HK-2 (cell line): ENCODE data around the gene ESPNL.

Source experiments
- DNase-seq: peaks from one replicate; pipeline ENCODE4 v3.0.0-alpha.2; 2018; ENCODE audit not compliant: unreplicated experiment

Gene ESPNL

GRCh38 chr2:238155761-238156694, 55.9 kb downstream of the ESPNL start:
- DNase-seq = no peak

- no peak for DNase-seq
Observed at GRCh38 chr2:238157506-238158017, 57.4 kb downstream of the ESPNL start.

- DNase-seq = no peak
Observed at GRCh38 chr2:238158018-238158508, 57.9 kb downstream of the ESPNL start.

- peak; percentile 71 for DNase-seq
Observed at GRCh38 chr2:238158509-238159070, 58.5 kb downstream of the ESPNL start, which contains the start of gene ERFE. TSS of gene ERFE (plus strand) at chr2:238158970. CDS start at chr2:238159008, 38 bp downstream.

GRCh38 chr2:238159071-238159539, 59.0 kb downstream of the ESPNL start:
- peak; percentile 49 for DNase-seq

GRCh38 chr2:238159661-238160205, 59.6 kb downstream of the ESPNL start:
- DNase-seq = no peak

GRCh38 chr2:238160206-238161129, 60.3 kb downstream of the ESPNL start:
- DNase-seq = peak; percentile 41

GRCh38 chr2:238161291-238162051, 61.3 kb downstream of the ESPNL start:
- DNase-seq = no peak

- no peak for DNase-seq
Observed at GRCh38 chr2:238162251-238162845, 62.2 kb downstream of the ESPNL start.

GRCh38 chr2:238162846-238163441, 62.8 kb downstream of the ESPNL start:
- DNase-seq = no peak

- no peak for DNase-seq
Observed at GRCh38 chr2:238163481-238164198, 63.5 kb downstream of the ESPNL start.

GRCh38 chr2:238164906-238165287, 64.8 kb downstream of the ESPNL start:
- DNase-seq = no peak

GRCh38 chr2:238165288-238165921, 65.3 kb downstream of the ESPNL start:
- DNase-seq = no peak

GRCh38 chr2:238166391-238167343, 66.5 kb downstream of the ESPNL start:
- DNase-seq = no peak

GRCh38 chr2:238167344-238167715, 67.2 kb downstream of the ESPNL start:
- no peak for DNase-seq

GRCh38 chr2:238167761-238168160, 67.6 kb downstream of the ESPNL start:
- no peak for DNase-seq
